ENCODE data around the gene LSM14B.

The LSM14B gene

DNA sequence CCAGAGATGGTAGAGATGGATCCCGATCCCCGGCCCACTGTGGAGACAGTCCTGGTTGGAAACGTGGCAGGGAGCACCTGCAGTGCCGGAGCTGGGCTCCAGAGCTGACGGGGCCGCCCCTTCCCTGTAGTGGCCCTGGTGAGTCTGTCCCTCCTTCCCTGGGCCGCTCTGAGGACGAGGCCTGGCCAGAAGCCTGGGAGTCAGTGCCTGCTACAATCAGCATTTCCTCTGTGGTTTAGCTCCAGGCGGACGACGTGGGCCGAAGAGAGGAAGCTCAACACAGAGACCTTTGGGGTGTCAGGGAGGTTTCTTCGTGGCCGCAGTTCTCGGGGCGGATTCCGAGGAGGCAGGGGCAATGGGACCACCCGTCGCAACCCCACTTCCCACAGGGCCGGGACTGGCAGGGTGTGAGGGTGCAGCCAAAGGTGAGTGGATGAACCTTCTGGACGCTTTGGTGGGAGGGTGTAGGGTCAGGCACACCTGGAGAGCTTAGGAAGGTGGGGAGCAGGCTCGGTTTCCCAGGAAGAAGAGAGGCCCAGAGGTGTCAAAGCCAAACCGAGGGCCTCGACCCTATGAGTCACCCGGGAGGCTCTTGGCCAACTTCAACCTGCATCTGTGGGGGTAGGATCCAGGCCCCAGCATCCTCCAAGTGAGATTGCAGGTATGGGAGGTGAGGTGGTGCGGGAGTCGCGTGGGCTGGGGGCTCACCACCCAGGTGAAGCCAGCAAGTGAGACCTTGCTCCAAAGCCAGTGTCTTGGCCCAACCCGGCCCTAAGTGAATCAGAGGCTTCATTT lies 11.0 kb downstream of the LSM14B start:
- DNase-seq (ENCODE audit: low spot score) = no peak

DNA sequence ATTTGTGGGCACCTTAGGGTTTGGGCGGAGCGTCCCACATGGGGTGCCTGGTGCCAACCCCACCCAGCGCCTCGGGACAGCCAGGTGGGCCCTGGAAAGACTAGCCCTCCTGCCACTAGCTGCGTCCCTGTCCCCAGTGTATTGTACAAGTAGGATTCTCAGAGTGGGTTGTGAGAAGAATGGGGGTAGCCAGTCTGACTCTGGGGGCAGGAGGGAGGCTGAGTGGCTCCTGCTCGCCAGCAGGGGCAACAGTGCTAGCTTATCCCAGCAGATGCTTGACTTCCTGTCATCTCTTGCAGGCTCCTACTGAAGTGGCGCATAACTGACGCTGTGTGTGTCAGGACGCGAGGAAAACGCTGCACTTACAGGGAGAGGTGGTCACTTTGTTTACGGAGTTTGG lies 11.6 kb downstream of the LSM14B start:
- no peak for DNase-seq (ENCODE audit: low spot score)

DNA sequence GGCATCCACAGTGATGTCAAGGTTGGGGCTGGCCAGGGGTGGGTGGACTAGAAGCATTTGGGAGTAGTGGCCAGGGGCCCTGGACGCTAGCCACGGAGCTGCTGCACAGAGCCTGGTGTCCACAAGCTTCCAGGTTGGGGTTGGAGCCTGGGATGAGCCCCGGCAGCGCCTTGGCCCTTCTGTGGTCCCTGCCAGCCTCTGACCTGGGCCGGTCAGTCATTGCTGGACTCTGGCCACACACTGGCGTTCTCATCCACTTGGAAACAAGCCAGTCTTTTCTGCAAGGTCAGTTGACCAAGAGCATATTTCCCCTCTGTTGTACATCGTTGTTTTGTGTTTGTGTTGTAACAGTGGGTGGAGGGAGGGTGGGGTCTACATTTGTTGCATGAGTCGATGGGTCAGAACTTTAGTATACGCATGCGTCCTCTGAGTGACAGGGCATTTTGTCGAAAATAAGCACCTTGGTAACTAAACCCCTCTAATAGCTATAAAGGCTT lies 12.5 kb downstream of the LSM14B start:
- DNase-seq (ENCODE audit: low spot score) = peak; percentile 66

DNA sequence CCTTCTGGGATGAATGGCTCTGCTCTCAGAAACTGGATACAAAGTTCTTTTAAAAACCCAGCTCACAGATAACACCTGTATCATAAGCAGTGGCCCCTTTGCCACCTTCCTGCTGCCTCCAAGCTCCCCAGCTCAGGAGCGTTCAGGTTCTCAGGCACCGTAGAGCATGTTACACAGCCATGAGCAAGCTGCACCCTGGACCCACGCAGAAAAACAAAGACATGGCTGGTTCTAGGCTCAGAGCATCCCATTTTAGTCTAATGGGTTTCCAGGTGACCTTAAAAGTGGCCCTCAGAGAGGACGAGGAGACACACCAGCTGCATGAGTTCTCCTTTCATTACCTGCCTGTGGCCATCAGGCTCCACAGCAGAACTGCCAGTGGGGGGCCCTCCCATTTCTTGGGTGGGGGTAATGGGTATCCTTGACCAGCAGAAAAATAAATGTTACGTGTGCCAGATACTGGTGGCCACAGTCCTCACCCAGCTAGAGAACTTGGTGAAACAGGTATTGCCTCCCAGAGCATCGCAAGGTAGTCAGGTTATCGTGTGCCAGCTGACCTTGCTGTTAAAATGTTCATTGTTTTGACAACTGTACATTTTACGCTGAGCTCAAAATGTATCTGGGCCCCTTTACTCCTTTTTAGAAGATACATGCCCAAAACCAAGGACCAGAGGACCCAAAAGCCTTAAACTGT lies 13.4 kb downstream of the LSM14B start:
- DNase-seq (ENCODE audit: low spot score) = no peak

DNA sequence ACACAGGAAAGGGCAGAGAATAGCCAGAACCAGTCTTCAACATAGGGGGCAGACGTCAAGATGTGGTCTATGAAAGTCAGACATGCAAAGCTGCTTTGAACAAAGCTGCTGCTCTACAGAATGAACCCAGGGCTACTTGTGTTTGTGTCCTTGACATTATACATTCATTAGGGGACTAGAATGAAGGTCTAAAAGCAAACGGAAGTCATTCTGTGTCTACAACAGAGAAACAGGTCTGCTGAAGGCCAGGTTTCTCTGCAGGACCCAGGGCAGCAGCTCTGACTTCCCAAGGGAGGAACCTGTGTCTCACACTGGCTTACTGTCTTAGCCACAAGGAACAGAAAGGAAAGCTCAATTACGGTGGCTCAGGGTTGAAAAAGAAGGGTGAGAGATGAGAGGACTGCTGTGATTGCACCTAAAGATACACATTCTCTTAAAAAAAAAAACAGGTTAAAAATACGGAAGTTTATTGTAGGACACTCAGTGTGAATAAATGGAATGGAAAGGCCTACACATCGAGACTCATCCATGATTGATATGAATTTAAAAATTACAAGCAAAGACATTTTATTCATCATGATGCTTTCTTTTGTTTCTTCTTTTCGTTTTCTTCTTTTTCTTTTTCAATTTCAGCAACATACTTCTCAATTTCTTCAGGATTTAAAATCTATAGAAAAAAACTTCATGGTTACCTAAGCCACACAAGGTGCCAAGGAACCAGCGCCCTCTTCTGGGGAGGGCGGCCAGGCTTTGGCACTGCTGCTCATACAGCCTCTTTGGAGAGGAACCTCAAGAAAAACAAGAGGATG lies 14.2 kb downstream of the LSM14B start:
- DNase-seq (ENCODE audit: low spot score) = peak; percentile 72

DNA sequence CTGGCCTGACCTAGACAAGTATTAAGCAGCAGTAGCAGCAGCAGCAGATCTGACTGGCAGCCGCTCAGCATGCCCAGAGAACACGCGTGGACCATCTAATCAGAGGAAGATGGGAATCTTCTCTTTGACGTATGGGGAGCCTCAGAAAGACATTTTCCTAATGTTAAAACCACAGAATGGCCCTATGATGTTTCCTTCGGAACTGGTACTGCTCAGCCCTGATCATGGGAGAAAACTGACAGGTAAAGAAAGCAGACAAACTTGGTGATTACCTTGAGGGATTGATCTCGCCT lies 14.8 kb downstream of the LSM14B start:
- DNase-seq (ENCODE audit: low spot score) = no peak

DNA sequence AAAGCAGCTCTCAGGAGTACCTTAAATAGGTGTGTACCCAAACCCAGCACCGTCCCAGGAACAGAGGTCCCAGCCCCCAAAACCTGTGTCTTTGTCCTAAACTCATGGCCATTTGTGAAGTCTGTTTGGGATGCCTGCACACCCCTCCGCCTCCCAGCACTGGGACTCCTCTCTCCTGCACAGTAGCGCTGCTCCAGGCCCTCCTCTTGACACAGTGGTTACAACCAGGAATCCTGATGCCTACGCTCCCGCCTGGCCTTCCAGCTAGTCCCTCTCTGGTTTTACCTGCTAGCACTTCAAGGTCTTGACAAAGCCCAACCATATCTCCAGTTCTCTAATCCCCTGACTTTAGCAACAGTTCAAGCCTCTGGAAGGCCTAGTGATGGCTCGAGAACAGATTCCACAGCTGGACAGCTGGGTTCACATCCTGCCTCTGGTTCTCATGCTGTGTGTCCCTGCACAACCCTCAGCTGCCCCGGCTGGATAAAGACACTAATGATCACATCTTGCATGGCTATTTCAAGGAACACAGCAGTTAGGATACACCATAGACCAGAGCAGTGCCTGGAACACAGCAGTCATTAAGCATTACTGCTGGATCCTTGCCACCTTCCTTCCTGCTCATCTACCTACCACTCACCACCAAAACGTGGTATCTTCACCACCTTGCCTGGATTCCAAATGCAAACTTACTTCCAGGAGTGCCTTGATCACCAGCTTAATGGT lies 15.4 kb downstream of the LSM14B start:
- DNase-seq (ENCODE audit: low spot score) = no peak

DNA sequence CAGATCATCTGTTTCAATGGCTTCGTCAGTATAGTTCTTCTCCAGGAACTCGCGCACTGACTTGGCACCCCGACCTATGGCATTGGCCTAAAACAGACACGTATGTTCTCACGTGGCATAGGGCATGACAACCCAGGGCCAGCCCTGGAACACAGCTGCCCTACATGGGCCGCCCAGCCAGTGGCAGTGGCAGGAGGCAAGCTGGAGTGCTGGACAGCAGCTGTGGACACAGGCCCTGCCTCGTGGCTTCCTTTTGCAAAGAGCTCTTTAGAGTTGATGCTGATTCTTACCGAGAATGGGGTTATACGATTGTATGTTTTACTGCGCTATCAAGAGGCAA lies 15.9 kb downstream of the LSM14B start:
- DNase-seq (ENCODE audit: low spot score) = no peak

DNA sequence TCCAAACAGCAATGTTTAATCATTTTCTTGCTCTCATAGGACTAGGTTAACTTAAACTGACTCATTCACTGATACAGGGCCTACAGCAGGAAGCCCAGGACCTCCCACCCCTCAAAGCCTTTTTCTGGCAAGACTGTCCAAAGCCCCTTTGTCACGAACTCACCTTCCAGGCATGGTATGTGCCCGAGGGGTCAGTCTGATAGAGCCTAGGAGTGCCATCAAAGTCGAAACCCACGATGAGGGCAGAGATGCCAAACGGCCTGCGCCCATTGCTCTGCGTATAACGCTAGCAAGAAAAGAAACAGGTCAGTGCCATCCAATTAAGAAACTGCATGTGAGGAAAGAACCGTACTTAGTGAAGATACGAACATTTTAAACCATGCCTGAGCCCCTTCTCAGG lies 16.6 kb downstream of the LSM14B start:
- DNase-seq (ENCODE audit: low spot score) = no peak

DNA sequence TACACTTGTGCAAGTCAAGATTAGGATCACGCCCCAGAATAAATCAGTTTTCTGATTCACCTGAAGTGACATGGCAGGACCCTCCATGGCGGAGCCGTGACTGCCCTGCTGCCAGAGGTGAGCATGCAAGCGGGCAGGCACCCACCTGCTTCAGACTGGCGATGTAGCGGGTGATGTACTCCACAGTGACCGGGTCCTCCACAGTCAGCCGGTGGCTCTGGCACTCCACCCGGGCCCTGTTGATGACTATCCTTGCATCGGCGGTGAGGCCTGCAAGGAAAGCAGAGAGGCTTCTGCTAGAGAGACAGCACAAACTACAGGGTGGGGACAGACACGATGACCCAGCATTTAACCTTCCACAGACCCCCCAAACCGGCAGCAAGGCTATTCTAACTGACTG lies 17.4 kb downstream of the LSM14B start:
- DNase-seq (ENCODE audit: low spot score) = no peak

DNA sequence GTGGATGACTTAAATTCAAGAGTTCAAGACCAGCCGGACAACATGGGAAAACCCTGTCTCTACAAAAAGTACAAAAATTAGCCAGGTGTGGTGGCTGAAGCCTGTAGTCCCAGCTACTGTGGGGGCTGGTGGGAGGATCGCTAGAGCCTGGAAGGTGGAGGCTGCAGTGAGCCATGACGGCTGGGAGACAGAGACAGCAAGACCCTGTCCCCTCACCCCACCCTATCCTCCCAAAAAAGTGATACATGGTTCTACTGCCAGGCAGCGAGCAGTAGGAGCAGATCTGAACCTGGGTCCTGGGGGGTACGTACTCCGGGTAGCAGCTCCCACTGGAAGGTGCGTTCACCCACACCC lies 18.7 kb downstream of the LSM14B start:
- no peak for DNase-seq (ENCODE audit: low spot score)

DNA sequence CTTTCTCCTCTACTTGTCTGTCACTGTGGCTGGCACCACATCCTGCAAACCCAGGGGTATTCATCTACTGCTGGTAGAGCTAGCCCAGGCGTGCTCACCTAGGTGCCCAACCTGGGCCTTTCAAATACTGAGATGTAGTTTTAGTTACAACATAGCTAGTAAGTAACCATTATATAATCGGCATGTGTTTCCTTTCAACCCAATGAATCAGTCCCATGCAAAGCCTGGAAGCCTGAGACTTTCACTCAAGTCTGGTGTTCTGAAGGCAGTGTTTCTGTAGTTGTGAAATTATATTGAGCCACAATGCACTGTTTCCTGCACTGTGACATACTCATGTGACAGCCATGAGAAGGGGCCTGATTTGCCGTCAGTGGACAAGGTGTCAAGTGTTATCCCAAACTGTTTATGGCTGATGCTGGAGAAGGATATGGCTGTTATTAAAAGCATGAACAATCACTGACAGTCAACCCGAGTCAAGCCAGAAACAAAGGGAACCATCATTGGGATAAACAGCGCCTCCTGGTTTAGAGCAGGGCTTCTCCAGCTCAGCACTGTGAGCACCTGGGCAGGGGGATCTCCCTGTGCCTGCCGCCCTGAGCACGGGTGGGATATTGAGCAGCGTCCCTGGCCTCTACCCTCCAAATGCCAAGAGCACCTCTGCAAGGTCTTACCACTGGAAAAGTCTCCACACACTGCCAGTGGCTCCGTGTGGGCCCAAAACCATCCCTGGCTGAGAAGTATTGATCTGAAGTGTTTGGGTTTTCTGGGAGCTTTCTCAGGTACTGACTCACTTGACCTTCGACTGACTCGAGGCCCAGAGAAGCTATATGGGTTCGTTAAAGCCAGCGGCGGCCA lies 19.3 kb downstream of the LSM14B start:
- no peak for DNase-seq (ENCODE audit: low spot score)

DNA sequence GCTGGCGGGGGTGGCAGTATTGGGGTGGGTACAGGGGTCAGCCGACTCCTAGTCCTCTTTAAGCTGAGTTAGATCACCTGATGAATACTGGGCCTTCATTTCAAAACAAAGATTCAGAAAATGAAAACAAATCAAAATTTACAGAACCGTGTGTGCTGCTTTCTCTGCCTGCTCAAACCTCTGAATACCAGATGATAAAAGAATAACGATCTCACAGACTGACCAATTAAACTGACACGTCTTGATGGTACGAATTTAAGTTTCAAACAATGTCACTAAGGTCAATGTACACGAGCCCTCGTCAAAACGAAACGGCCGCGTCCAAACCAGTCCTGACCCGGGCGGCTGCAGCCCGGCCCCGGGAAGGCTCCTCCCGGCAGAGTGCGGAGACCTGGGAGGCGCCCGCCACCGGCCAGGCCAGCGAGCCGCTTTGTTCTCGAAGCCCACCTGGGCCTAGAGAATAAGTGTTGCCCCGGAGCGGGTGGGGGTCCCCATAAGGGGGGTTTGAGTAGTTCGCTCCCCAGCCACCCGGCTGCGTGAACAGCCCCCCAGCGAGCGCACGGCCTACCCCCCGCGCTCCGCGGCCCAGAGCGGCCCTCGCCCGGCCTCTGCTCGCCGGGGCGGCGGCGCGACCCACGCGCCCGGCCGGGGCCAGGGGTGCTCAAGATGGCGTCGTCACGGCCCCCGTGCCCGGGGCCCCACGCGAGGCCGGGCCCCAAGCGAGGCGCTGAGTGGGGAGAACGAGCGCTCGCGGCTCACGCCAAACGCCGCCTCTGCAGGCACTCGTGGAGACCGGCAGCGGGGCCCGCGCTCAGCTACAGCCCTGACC lies 20.2 kb downstream of the LSM14B start:
- DNase-seq (ENCODE audit: low spot score) = peak; percentile 39

DNA sequence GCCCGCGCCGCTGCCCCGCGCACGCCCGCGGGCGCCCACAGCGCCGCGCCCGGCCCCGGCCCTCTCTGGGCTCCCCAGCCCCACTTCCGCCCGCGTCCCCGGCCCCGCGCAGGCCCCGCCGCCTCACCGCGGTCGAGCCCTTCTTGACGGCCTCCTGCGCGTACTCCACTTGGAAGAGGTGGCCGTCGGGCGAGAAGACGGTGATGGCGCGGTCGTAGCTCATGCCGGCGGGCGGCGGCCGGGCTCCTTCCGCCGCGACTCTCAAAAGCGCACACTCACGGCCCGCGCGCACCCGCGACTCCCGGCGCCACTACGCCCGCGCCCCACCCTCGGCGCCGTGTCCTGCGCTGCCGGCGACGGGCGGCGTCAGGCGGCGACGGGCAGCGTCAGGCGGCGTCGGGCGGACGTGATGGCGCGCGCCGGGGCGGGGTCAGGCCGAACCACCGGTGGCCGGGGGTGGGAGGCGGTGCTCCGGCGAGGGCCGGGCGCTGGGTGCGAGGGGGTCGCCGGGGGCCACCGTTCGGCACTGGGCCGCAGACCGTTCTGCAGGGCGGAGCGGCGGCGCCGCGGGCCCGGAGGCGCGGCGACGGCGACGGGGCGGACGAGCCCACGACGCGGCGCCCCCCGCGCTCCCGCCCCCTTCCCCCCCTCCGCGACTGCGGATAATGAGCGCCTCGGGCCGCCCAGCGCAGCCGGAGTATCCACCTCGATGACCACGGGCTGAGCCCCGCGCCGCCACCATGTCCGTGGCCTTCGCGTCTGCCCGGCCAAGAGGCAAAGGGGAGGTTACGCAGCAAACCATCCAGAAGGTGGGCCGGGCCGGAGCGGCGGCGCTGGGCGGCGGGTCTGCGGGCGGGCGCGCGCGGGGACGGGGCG lies 21.0 kb downstream of the LSM14B start, which contains the start of the genes PSMA7 and SS18L1:
PSMA7 (minus strand) TSS at position 314 of the 876 bp plus-strand sequence; CDS start at position 223, 91 bp downstream.
SS18L1 (plus strand) TSS at position 689 of the 876 bp plus-strand sequence; CDS start at position 741, 52 bp downstream.
- peak; percentile 95 for DNase-seq (ENCODE audit: low spot score)

DNA sequence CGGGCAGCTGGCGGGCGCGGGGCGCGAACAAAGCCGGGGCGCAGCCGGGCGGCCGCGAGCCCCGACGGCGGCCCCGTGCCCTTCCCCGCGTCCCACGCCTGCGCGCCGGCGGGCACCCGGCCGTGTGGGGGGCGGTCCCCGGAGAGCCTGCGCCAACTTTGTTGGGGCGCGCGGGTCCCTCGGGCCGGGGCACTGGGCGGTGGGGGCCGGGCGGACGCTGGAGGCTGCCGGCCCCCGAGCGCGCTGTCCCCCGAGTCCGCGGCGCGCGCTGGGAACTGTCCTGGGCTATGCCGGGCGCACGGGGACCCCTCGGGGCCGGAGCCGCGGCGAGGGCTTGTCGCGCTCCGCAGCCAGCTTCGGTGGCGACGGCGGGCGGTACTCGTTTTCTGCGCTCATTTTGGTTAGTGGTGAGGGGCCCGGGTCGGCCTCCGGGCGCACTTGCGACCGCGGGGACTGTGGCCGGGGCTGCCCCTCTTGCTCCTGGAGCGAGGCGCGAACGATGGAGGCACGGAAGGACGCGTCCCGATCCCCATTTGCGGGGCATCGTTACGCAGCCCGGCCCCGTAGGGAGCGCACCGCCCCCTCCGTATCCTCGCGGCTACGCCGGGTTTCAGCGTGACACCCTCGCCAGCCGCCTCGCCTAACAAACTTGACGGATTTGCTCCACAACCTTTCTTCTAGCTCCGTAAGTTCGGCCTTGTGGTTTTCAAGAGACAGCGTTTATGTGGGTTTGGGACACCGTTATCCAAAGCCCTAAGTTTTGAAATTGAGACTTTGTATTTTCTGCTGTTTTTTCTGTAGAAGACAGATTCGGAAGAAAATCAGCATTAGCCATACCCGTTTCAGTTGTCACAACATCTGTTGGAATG lies 21.9 kb downstream of the LSM14B start:
- DNase-seq (ENCODE audit: low spot score) = peak; percentile 86

DNA sequence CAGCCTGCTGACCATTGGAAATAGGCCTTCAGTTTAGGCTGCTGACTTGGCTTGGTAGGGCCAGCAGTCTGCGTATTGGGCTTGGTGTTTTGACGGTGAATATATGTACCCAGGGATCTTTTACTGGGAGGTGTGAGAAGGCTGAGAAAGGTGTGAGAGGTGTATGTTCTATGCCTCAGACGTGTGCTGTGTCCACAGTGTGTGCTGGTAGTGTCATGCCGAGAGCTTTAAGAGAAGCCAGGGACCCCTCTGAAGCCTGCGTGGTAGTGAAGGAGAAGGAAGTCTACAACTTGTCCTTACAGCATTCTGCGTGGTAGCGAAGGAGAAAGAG lies 23.4 kb downstream of the LSM14B start:
- DNase-seq (ENCODE audit: low spot score) = no peak

DNA sequence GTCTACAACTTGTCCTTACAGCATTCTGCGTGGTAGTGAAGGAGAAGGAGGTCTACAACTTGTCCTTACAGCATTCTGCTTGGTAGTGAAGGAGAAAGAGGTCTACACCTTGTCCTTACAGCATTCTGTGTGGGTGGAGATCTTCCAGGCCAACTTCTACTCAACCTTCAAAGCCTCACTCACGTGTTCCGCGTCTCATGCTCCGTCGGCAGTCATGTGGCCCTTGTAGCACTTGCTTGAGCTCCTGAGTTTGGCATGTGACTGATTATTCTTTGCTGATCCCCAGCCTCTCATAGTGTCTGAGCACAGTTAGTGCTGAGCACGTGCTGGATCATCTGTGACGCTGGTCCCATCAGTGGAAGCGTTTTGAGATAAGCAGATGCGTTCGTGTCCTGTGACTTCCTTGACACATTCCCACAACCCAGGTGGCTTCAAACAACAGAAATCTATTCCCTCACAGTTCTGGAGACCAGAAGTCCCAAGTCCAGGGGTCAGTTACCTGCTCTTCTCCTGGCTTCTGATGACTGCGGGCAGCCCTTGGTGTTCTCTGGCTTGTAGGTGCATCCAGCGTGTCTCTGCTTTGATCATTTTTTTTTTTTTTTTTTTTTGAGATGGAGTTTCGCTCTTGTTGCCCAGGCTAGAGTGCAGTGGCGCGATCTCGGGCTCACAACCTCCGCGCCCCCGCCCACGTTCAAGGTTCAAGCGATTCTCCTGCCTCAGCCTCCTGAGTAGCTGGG lies 23.9 kb downstream of the LSM14B start:
- DNase-seq (ENCODE audit: low spot score) = no peak

DNA sequence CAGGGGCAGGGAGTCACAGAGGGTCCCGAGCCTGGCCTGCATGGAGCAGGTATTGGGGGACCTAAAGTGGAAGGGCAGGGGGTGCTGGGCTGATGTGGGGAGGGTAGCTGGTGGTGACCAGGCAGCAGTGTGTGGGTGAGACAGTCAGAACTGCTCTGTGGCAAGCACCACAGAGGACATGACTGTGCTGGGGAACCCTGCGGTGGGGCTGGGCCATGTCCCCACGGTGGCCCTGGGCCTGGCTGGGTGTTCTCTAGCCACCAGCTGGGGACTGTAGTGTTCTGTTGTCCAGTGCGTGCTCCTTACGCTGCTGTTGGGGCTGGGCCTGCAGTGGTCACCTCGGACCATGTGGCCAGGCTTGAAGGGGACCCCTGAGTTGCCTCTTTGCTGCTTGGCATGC lies 24.9 kb downstream of the LSM14B start:
- DNase-seq (ENCODE audit: low spot score) = no peak
